Motor neuron (in vitro differentiated cells): ENCODE data around the gene ACP5. TPM values are rescaled to one million over a fixed set of nuclear protein-coding genes. Genes with fewer than 3 reads are reported as not detected.
"Not testable (repeated sequence)": the region's sequence is repeated elsewhere in the genome, so short reads cannot be mapped to it uniquely, and the experiment has no call there.

Source experiments
- ATAC-seq, 8 experiments: fragments of 200-7000 bp; cut with Tn5 transposase; replicated peaks in 6 of 8; 2 replicates each; pipeline ENCODE4 v1.8.0; 2021; ENCODE audit warnings: mild to moderate bottlenecking in 8 of 8, moderate library complexity in 8 of 8
- H3K27ac ChIP-seq, 2 donors: fragments of 250-450 bp; sonication (Bioruptor Pico); 2 replicates each; pipeline ENCODE4 v1.9.0; 2021; ENCODE audit warnings: antibody characterized with exemption in 2 of 2, mild to moderate bottlenecking in 2 of 2, moderate library complexity in 1 of 2
- H3K4me1 ChIP-seq, 2 donors: fragments of 250-450 bp; sonication (Bioruptor Pico); replicated peaks in 1 of 2; 2 replicates each; pipeline ENCODE4 v1.6.1; 2021; ENCODE audit warnings: antibody characterized with exemption in 2 of 2, mild to moderate bottlenecking in 2 of 2, moderate library complexity in 1 of 2
- H3K4me3 ChIP-seq, 5 donors: fragments of 250-450 bp; sonication (Bioruptor Pico); 2 replicates each; pipeline ENCODE4 v1.9.0; 2021; ENCODE audit warnings: antibody characterized with exemption in 5 of 5, mild to moderate bottlenecking in 5 of 5, moderate library complexity in 4 of 5
- WGBS, 10 experiments: fragments of 450-650 bp; shearing (Covaris generic); methylation state at CpG; one replicate each; pipeline ENCODE4 v1.0.0; 2022; 5-methylcytosine and 5-hydroxymethylcytosine counted together
- in situ Hi-C, 9 experiments: fragments of 400-800 bp; cut with MboI; loops; one replicate each; pipeline ENCODE4 v1.15.0; 2021; ENCODE audit warnings: low sequenced_read_pairs in 9 of 9, low pct_unique_long_range_greater_than_20kb in 2 of 9; ENCODE audit not compliant: unreplicated experiment in 9 of 9
- total RNA-seq, 8 experiments: library from RNA; unstranded; fragments of 300-600 nt; gene quantifications; 2 replicates each; pipeline versions ENCODE4 v1.2.3 to v1.2.4, GENCODE V29; 2022

ACP5 gene
- total RNA-seq, 8 experiments from 2014 or later, result 0.29 to 10.1 (median 2.4) TPM

GRCh38 chr19:11597202-11598102 is 20.0 kb upstream of the ACP5 start, which contains the start of gene ZNF627:
ZNF627 (plus strand) TSS chr19:11597483; CDS start chr19:11597628, 145 bp downstream.
- H3K4me3 ChIP-seq, result peak within 1 kb of the TSS; percentile 65 to 99 (median 90)
- WGBS, 10 experiments, result 0 to 7% (median 0%) methylated on average over 1 to 25 of the region's 67 CpGs; no CpG with 5 or more reads in 2 of the 10 experiments
- H3K27ac ChIP-seq, result peak within 1 kb of the TSS; percentile 99
- in situ Hi-C loops, result no loop called here
- peaks cover 7 to 17% of the 10 kb centered on the region in 2 donors for H3K4me1 ChIP-seq
- peak; percentile 96 to 99 (median 98) for ATAC-seq

GRCh38 chr19:11596156-11596555 is 18.7 kb upstream of the ACP5 start:
- H3K27ac ChIP-seq, result peak overlapping the region in 1 of 2 donors; percentile 99
- ATAC-seq, result no peak
- H3K4me1 ChIP-seq, result peaks cover 7 to 17% of the 10 kb centered on the region in 2 donors
- in situ Hi-C loops, result no loop called here
- H3K4me3 ChIP-seq, result no peak overlapping the region
- 67 to 100% (median 93%) methylated on average over 1 to 8 of the region's 10 CpGs; no CpG with 5 or more reads in 1 of the 10 experiments for WGBS, 10 experiments

- Histone ChIP-seq H3K4me3 (no peak overlapping the region), H3K4me1 (peaks cover 7 to 11% of the 10 kb centered on the region in 2 donors), H3K27ac (no peak overlapping the region)
- no peak for ATAC-seq
- in situ Hi-C loops, result no loop called here
- WGBS, 10 experiments, result 57 to 100% (median 84%) methylated on average over 1 to 3 of the region's 4 CpGs
Measured at GRCh38 chr19:11594084-11594483, 16.6 kb upstream of the ACP5 start.

GRCh38 chr19:11587975-11588631 is 10.7 kb upstream of the ACP5 start:
- peak in 4 of 8 experiments; percentile 47 to 55 (median 51) for ATAC-seq
- Histone ChIP-seq H3K27ac (peak overlapping the region in 1 of 2 donors; percentile 35), H3K4me3 (no peak overlapping the region), H3K4me1 (peaks cover 0 to 4% of the 10 kb centered on the region in 2 donors)
- 10 to 95% (median 38%) methylated on average over 1 to 5 of the region's 13 CpGs; no CpG with 5 or more reads in 2 of the 10 experiments for WGBS, 10 experiments
- in situ Hi-C loops, result no loop called here

GRCh38 chr19:11587302-11587974 is 10.0 kb upstream of the ACP5 start:
- 0 to 90% (median 71%) methylated on average over 1 of the region's 7 CpGs; no CpG with 5 or more reads in 7 of the 10 experiments for WGBS, 10 experiments
- no peak overlapping the region for H3K4me3 ChIP-seq
- peak; percentile 82 to 96 (median 84) for ATAC-seq
- in situ Hi-C loops, result no loop called here
- H3K27ac ChIP-seq, result peak overlapping the region in 1 of 2 donors; percentile 35
- H3K4me1 ChIP-seq, result peaks cover 0 to 4% of the 10 kb centered on the region in 2 donors

GRCh38 chr19:11586331-11586730 is 8.9 kb upstream of the ACP5 start:
- in situ Hi-C loops, result no loop called here
- no peak for ATAC-seq
- Histone ChIP-seq H3K4me1 (peaks cover 6 to 10% of the 10 kb centered on the region in 2 donors), H3K27ac (no peak overlapping the region), H3K4me3 (no peak overlapping the region)
- 0 to 100% (median 62%) methylated on average over 1 to 3 of the region's 6 CpGs; no CpG with 5 or more reads in 2 of the 10 experiments for WGBS, 10 experiments

GRCh38 chr19:11581740-11582139 is 4.3 kb upstream of the ACP5 start:
- WGBS, 10 experiments, result 0 to 20% (median 11%) methylated on average over 1 to 3 of the region's 3 CpGs; no CpG with 5 or more reads in 3 of the 10 experiments
- in situ Hi-C loops, result no loop called here
- Histone ChIP-seq H3K4me1 (peaks cover 26 to 29% of the 10 kb centered on the region in 2 donors), H3K27ac (no peak overlapping the region), H3K4me3 (no peak overlapping the region)
- peak in 7 of 8 experiments; percentile 5 to 66 (median 10) for ATAC-seq

- no peak for ATAC-seq
- 12 to 100% (median 87%) methylated on average over 1 to 4 of the region's 4 CpGs; no CpG with 5 or more reads in 2 of the 10 experiments for WGBS, 10 experiments
- Histone ChIP-seq H3K4me1 (peaks cover 26 to 29% of the 10 kb centered on the region in 2 donors), H3K4me3 (no peak overlapping the region), H3K27ac (no peak overlapping the region)
- in situ Hi-C loops, result no loop called here
Measured at GRCh38 chr19:11580116-11580515, 2.7 kb upstream of the ACP5 start.

- H3K4me3 ChIP-seq, result peak overlapping the region in 1 of 5 donors; percentile 31
- WGBS, 10 experiments, result 40 to 56% (median 46%) methylated on average over 3 to 7 of the region's 62 CpGs; no CpG with 5 or more reads in 7 of the 10 experiments
- peaks cover 26 to 29% of the 10 kb centered on the region in 2 donors for H3K4me1 ChIP-seq
- H3K27ac ChIP-seq, result peak overlapping the region; percentile 61 to 85
- peak; percentile 12 to 74 (median 62) for ATAC-seq
- in situ Hi-C loops, result no loop called here
Measured at GRCh38 chr19:11578258-11579142, 1.1 kb upstream of the ACP5 start.

- no peak for ATAC-seq
- in situ Hi-C loops, result no loop called here
- 87 to 100% (median 100%) methylated on average over 1 to 7 of the region's 15 CpGs; no CpG with 5 or more reads in 5 of the 10 experiments for WGBS, 10 experiments
- Histone ChIP-seq H3K4me3 (no peak overlapping the region), H3K27ac (no peak overlapping the region), H3K4me1 (peaks cover 20 to 22% of the 10 kb centered on the region in 2 donors)
Measured at GRCh38 chr19:11576227-11576626, 1.2 kb downstream of the ACP5 start.

GRCh38 chr19:11574689-11575088 is 2.8 kb downstream of the ACP5 start:
- 51% methylated on average over 2 of the region's 9 CpGs; no CpG with 5 or more reads in 9 of the 10 experiments for WGBS, 10 experiments
- Histone ChIP-seq H3K4me1 (peaks cover 20 to 24% of the 10 kb centered on the region in 2 donors), H3K4me3 (no peak overlapping the region), H3K27ac (no peak overlapping the region)
- no peak for ATAC-seq
- in situ Hi-C loops, result no loop called here

- in situ Hi-C loops, H3K27ac ChIP-seq, ATAC-seq, H3K4me3 ChIP-seq: not testable (repeated sequence)
- peaks cover 19 to 22% of the 10 kb centered on the region in 2 donors for H3K4me1 ChIP-seq
- WGBS, 10 experiments, result 67 to 100% (median 100%) methylated on average over 1 to 3 of the region's 4 CpGs; no CpG with 5 or more reads in 2 of the 10 experiments
Measured at GRCh38 chr19:11573763-11574162, 3.7 kb downstream of the ACP5 start.
